AG09319 (cell line): ENCODE data around the gene LTBP2.

ENCODE experiments used
- DNase-seq: peaks from one replicate; pipeline ENCODE4 v3.0.0-alpha.2; 2010; ENCODE audit warnings: low read depth; ENCODE audit errors: extremely low read depth
- TF ChIP-seq, protein P1 (sequence below): IDR thresholded peaks from 2 replicates; pipeline ENCODE4 v1.5.1; 2011; ENCODE audit warnings: low read depth, mild to moderate bottlenecking, inconsistent platforms, low read length, moderate library complexity

LTBP2 gene

DNA sequence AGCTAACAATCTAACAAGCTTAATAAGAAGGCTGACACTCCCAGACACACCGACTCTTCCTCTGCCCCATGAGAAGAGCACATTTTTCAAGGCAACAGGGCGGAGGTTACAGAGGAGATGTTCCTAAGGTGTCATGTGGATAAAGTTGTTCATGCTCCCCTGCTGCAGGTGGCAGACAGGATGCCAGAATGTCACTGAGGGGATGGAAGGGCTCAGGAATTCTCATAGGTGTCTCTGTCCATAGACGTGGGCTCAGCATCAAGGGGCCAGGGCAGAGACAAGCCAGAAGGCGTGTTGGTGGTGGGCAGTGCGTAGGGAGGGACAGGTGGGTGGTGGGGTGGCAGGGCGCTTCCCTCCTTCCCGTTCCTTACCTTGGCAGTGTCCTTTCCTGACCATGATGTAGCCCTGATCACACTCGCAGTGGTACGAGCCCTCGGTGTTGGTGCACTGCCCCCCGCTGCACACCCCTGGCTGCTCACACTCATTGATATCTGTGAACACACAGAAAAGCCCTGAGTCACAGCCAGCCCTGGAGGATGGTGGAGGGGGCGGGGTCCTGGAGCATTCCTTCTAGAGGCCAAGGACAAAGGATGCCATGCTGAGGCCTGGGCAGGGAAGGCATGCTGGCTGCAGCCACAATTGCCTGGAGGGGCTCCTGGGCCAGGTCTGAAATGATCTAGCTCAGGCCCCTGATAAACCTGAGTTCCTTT, 95.4 kb downstream of the LTBP2 start:
- TF ChIP-seq, protein P1, sequence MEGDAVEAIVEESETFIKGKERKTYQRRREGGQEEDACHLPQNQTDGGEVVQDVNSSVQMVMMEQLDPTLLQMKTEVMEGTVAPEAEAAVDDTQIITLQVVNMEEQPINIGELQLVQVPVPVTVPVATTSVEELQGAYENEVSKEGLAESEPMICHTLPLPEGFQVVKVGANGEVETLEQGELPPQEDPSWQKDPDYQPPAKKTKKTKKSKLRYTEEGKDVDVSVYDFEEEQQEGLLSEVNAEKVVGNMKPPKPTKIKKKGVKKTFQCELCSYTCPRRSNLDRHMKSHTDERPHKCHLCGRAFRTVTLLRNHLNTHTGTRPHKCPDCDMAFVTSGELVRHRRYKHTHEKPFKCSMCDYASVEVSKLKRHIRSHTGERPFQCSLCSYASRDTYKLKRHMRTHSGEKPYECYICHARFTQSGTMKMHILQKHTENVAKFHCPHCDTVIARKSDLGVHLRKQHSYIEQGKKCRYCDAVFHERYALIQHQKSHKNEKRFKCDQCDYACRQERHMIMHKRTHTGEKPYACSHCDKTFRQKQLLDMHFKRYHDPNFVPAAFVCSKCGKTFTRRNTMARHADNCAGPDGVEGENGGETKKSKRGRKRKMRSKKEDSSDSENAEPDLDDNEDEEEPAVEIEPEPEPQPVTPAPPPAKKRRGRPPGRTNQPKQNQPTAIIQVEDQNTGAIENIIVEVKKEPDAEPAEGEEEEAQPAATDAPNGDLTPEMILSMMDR = no peak
- DNase-seq = no peak

DNA sequence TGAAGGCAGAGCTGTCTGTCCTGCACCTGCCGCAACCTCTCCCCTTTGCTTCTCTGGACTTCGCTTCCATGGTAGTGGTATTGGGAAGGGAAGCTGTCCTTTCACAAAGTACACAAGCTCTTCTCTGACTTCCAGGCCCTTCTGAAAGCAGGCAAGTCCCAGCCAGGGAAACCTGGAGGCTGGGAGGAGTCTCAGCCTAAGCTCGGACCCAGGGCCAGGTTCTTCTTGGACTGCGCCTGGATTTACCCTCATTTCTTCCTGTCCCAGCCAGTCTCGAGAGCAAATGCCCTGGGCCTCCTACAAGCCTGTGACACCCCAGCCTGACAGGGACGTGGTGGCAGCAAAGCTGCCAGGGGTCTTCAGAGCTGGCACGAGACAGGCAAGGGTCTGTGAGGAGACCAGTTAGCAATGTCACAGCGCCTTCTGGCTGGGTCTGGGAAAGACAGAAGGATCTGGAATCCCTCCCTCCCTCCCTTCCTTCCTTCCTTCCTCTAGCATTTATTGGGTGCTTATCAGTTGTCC, 96.1 kb downstream of the LTBP2 start:
- DNase-seq = no peak
- TF ChIP-seq, protein P1 = no peak

DNA sequence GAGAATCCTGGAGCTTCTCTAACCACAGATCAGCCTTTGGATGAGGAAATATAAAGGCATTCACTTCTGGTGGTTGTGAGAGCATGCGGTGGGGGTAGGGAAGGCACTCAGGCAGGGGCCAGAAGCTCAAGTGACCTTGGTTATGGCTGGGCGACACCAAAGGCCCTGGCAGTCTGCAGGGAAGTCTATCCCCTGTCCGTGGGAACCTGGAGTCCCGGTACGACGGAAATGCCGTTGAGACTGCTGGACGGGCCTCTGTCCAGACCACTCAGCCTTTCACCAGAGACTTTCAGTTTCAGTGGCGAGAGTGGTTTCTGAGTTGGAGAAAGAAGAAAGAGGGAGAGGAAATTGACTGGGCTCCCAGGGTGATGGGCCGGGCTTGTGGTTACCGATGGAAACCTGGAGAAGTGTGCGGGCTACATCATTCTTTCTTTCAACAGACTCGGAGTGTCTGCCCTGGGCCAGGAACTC, 97.5 kb downstream of the LTBP2 start:
- peak; percentile 47 for DNase-seq
- TF ChIP-seq, protein P1 = no peak

DNA sequence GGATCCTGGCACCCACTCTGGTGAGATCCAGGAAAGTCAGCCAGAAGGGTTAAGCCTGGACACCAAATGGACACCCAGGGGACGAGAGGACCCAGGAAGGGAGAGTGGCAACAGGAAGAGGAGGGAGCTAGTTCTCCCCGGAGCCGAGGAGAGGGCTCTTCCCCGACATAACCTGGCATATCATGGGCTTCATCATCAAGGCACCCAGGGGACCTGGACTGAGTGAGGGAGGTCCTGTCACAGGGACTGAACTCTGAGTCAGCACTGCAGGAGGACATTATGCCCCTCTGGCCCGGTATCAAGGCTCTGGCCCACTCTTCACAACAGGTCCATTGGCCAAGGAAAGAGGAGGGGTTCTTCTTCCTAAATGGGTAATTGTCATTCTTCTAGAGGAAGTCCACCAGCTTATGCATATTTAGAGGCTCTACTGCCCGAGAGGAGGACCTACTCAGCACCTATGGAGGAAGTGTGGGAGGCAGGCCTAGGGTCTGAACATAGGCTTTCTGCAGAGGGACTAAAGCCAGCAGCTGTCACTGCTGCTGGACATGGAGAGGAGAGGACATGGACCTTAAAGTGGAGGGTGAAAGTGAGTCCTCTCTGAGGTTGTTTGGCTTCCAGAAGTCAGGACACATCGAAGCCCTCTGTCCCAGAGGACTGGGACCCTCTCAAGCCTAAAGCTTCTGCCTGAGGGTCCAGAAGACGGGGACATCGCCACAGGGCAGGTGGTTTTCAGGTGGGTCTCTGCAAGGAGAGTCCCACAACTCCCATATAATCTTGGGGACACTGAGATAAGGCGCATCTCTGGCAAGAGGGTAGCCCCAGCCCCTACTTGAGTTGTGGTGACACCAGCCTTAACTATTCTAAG, 99.8 kb downstream of the LTBP2 start:
- TF ChIP-seq, protein P1 = no peak
- no peak for DNase-seq

DNA sequence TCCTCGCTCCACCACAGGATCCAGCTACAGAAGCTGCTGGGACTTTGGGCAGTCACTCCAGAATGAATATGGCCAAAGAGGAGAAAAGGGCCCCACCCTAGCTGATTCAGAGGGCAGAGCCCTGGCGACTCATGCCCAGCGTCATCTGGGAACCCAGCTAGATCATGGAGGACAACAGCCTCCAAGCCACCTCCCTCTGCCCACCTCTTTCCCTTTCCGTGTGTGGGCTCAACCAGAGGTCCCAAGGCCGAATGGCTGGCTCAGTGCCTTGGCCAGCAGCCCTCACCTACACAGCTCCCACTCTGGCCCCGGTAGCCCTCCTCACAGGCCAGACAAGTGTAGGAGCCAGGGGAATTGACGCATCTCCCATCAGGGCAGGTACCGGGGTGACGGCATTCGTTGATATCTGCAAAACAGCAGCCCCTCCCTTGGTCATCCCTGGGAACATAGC, 101.1 kb downstream of the LTBP2 start:
- no peak for DNase-seq
- TF ChIP-seq, protein P1 = no peak

DNA sequence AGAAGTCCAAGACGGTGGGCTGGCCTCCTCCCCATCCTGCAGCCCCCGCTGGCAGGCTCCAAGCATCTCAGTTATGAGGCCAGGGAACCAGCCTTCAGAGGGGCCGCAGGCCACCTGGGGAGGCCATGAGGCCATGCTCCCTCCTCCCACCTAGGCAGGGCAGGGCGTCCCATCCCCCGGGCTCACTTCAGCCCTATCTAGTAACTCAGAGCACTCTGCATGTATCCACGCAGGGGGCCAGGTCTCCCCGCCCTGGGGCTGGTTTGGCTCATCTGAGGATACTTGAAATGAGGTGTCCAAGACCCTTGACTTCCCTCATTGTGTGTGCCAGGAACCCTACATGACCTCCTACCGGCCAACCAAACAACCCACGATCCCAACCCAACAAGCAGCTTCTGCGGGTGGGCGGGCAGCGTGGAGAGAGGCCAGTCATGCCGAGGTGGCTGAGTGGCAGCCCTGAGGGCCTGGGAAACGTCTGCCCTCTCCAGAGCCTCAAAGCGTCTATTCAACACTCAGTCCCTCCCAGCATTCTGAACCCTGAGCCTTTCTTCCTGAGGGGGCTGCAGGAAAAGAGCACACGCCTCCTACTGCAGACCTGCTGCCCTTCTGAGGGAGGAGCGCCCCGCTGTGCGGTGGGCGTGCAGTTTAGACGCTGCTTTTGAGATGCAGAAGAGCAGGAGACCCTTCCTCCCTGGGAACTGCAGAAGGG, 101.7 kb downstream of the LTBP2 start:
- TF ChIP-seq, protein P1 = no peak
- no peak for DNase-seq
